Neural progenitor cell (in vitro differentiated cells): Measurements from ENCODE around the gene LRP3. TPM values are rescaled to one million over a fixed set of nuclear protein-coding genes. Genes with fewer than 3 reads are reported as not detected.

Experiments used
- DNase-seq: peaks from one replicate; pipeline ENCODE4 v3.0.0-alpha.2; 2016; ENCODE audit warnings: low spot score
- H2AFZ ChIP-seq: fragments of 200-600 bp; sonication (generic); replicated peaks from 2 replicates; pipeline ENCODE4 v1.6.1; 2016; ENCODE audit warnings: antibody characterized with exemption
- H3F3A ChIP-seq: fragments of 200-600 bp; sonication (generic); 2 replicates; pipeline ENCODE4 v1.6.1; 2016; ENCODE audit warnings: antibody characterized with exemption, low read depth
- H3K27ac ChIP-seq: fragments of 200-600 bp; sonication (generic); 2 replicates; pipeline ENCODE4 v1.5.1; 2016; ENCODE audit warnings: mild to moderate bottlenecking
- H3K27me3 ChIP-seq: fragments of 200-600 bp; sonication (generic); 2 replicates; pipeline ENCODE4 v1.6.1; 2016; ENCODE audit warnings: mild to moderate bottlenecking, moderate library complexity
- H3K36me3 ChIP-seq: fragments of 200-600 bp; sonication (generic); 2 replicates; pipeline ENCODE4 v1.5.1; 2016
- H3K4me1 ChIP-seq: fragments of 200-600 bp; sonication (generic); 2 replicates; pipeline ENCODE4 v1.6.1; 2016; ENCODE audit warnings: mixed run types
- H3K4me2 ChIP-seq: fragments of 200-600 bp; sonication (generic); 2 replicates; pipeline ENCODE4 v1.6.1; 2016
- H3K4me3 ChIP-seq: fragments of 200-600 bp; sonication (generic); 2 replicates; pipeline ENCODE4 v1.5.1; 2016
- H3K79me2 ChIP-seq: fragments of 200-600 bp; sonication (generic); 2 replicates; pipeline ENCODE4 v1.6.1; 2016; ENCODE audit warnings: low read depth
- H3K9ac ChIP-seq: fragments of 200-600 bp; sonication (generic); 2 replicates; pipeline ENCODE4 v1.6.1; 2016
- H3K9me3 ChIP-seq: fragments of 200-600 bp; sonication (generic); 2 replicates; pipeline ENCODE4 v1.5.1; 2016; ENCODE audit warnings: low read depth
- H4K20me1 ChIP-seq: fragments of 200-600 bp; sonication (generic); 2 replicates; pipeline ENCODE4 v1.6.1; 2016; ENCODE audit warnings: low read depth
- H3K27ac Mint-ChIP-seq: 3 replicates; pipeline ENCODE4 v1.8.0; 2021; ENCODE audit warnings: mixed read lengths
- H3K27me3 Mint-ChIP-seq: 2 replicates; pipeline ENCODE4 v1.8.0; 2022; ENCODE audit warnings: low read depth, mild to moderate bottlenecking, inconsistent platforms, moderate library complexity, mixed read lengths; ENCODE audit not compliant: insufficient read depth
- H3K36me3 Mint-ChIP-seq: 3 replicates; pipeline ENCODE4 v1.8.0; 2021; ENCODE audit warnings: mixed read lengths
- H3K4me1 Mint-ChIP-seq: 3 replicates; pipeline ENCODE4 v1.8.0; 2021; ENCODE audit warnings: mixed read lengths
- H3K4me3 Mint-ChIP-seq: 3 replicates; pipeline ENCODE4 v1.8.0; 2021; ENCODE audit warnings: mild to moderate bottlenecking, moderate library complexity, mixed read lengths
- H3K9me3 Mint-ChIP-seq: 3 replicates; pipeline ENCODE4 v1.8.0; 2020; ENCODE audit warnings: mixed read lengths
- CTCF ChIP-seq: fragments of 200-600 bp; sonication (generic); IDR thresholded peaks from 2 replicates; pipeline ENCODE4 v1.5.1; 2017; ENCODE audit warnings: antibody characterized with exemption, mild to moderate bottlenecking
- EZH2 ChIP-seq: fragments of 200-600 bp; sonication (generic); IDR thresholded peaks from 2 replicates; pipeline ENCODE4 v1.6.1; 2017; ENCODE audit warnings: antibody characterized with exemption, mild to moderate bottlenecking, moderate library complexity
- EZH2phosphoT487 ChIP-seq: fragments of 200-600 bp; sonication (generic); IDR thresholded peaks from 2 replicates; pipeline ENCODE4 v1.6.1; 2017; ENCODE audit warnings: antibody characterized with exemption
- total RNA-seq: library from RNA; depleted of rRNA; stranded (reverse); fragments of >200 nt; gene quantifications from 2 replicates; pipeline ENCODE4 v1.2.3, GENCODE V29; 2015; ENCODE audit warnings: low replicate concordance

The LRP3 gene
- total RNA-seq, 1 donor from 2014 or later, result 7.5 TPM

GRCh38 chr19:33217881-33218280 is 23.8 kb downstream of the LRP3 start:
- Histone ChIP-seq H2AFZ (no peak overlapping the region), H3K27ac (no peak overlapping the region), H3K4me1 (peaks cover 11% of the 10 kb centered on the region), H3K4me3 (no peak overlapping the region), H3K4me2 (peak overlapping the region; percentile 47), H3K27me3 (peaks cover 5% of the 10 kb centered on the region), H3F3A (peaks cover 9% of the 10 kb centered on the region), H3K36me3 (no peaks in the 10 kb centered on the region), H3K9ac (no peak overlapping the region), H3K9me3 (no peaks in the 10 kb centered on the region), H3K79me2 (no peaks in the 10 kb centered on the region), H4K20me1 (no peaks in the 10 kb centered on the region)
- Mint-ChIP-seq H3K27me3 (peaks cover 14% of the 10 kb centered on the region), H3K9me3 (no peaks in the 10 kb centered on the region), H3K27ac (no peak overlapping the region), H3K4me1 (peaks cover 14% of the 10 kb centered on the region), H3K4me3 (no peak overlapping the region), H3K36me3 (no peaks in the 10 kb centered on the region)
- TF ChIP-seq CTCF (no peak), EZH2 (no peak), EZH2phosphoT487 (no peak)
- peak; percentile 36 for DNase-seq

GRCh38 chr19:33219261-33219815 is 25.2 kb downstream of the LRP3 start:
- peaks cover 8% of the 10 kb centered on the region for H3F3A ChIP-seq
- H3K9me3 Mint-ChIP-seq, result no peaks in the 10 kb centered on the region
- peaks cover 19% of the 10 kb centered on the region for H3K27me3 ChIP-seq
- H3K36me3 Mint-ChIP-seq, result no peaks in the 10 kb centered on the region
- H3K79me2 ChIP-seq, result no peaks in the 10 kb centered on the region
- H3K27ac Mint-ChIP-seq, result peak overlapping the region; percentile 93
- peaks cover 20% of the 10 kb centered on the region for H3K27me3 Mint-ChIP-seq
- H2AFZ ChIP-seq, result no peak overlapping the region
- H4K20me1 ChIP-seq, result no peaks in the 10 kb centered on the region
- no peaks in the 10 kb centered on the region for H3K9me3 ChIP-seq
- H3K4me2 ChIP-seq, result no peak overlapping the region
- H3K4me1 Mint-ChIP-seq, result peaks cover 13% of the 10 kb centered on the region
- no peak overlapping the region for H3K4me3 ChIP-seq
- peak; percentile 62 for DNase-seq
- peak; percentile 49 for TF ChIP-seq CTCF
- TF ChIP-seq EZH2phosphoT487, result no peak
- peaks cover 11% of the 10 kb centered on the region for H3K4me1 ChIP-seq
- H3K36me3 ChIP-seq, result no peaks in the 10 kb centered on the region
- H3K9ac ChIP-seq, result no peak overlapping the region
- no peak overlapping the region for H3K4me3 Mint-ChIP-seq
- no peak overlapping the region for H3K27ac ChIP-seq

- DNase-seq, result no peak
- peaks cover 27% of the 10 kb centered on the region for H3K27me3 ChIP-seq
- no peak overlapping the region for H3K27ac ChIP-seq
- no peaks in the 10 kb centered on the region for H3K36me3 ChIP-seq
- H3K36me3 Mint-ChIP-seq, result peaks cover 2% of the 10 kb centered on the region
- H3K9me3 ChIP-seq, result no peaks in the 10 kb centered on the region
- no peak overlapping the region for H3K4me2 ChIP-seq
- no peak overlapping the region for H3K9ac ChIP-seq
- no peaks in the 10 kb centered on the region for H3K9me3 Mint-ChIP-seq
- H3K27ac Mint-ChIP-seq, result no peak overlapping the region
- TF ChIP-seq CTCF, result no peak
- no peak for TF ChIP-seq EZH2phosphoT487
- TF ChIP-seq EZH2, result no peak
- no peaks in the 10 kb centered on the region for H3K79me2 ChIP-seq
- no peak overlapping the region for H3K4me3 ChIP-seq
- H3K4me1 Mint-ChIP-seq, result peaks cover 11% of the 10 kb centered on the region
- no peak overlapping the region for H2AFZ ChIP-seq
- H4K20me1 ChIP-seq, result no peaks in the 10 kb centered on the region
- H3K4me3 Mint-ChIP-seq, result no peak overlapping the region
- peaks cover 24% of the 10 kb centered on the region for H3K27me3 Mint-ChIP-seq
- H3F3A ChIP-seq, result peaks cover 3% of the 10 kb centered on the region
- H3K4me1 ChIP-seq, result peaks cover 11% of the 10 kb centered on the region
Observed at GRCh38 chr19:33220115-33220514, 26.0 kb downstream of the LRP3 start.
